ENCODE measurements around the gene KCNA2.
A peak's percentile ranks its signal among the peaks of the same experiment; 100 is the strongest.

The KCNA2 gene

GRCh38 chr1:110563089-110563488, 43.1 kb downstream of the KCNA2 start:
- no peak for ATAC-seq

DNA sequence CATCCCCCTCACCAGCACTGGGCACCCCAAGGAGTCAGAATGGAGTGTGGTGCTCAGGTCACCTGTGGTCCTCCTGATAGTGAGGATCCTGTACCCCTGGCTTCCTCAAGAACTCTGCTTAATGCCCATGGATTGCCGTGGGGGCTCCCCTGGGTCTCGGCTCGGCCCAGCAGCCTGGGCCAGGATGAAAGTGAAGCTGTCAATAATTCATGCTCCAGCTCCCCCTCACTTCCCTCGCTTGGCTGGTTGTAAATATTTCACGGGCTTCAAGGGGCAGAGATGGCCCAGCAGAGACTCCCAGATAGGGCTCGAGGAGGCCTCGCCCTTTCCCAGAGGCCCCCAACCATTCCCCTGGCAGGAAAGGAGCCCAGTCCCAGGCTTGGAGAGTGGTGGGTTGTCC, 44.6 kb downstream of the KCNA2 start:
- no peak for ATAC-seq

- ATAC-seq = no peak
These were observed 47.0 kb downstream of the KCNA2 start for GRCh38 chr1:110559157-110559556.

GRCh38 chr1:110557481-110557880, 48.7 kb downstream of the KCNA2 start:
- no peak for ATAC-seq

DNA sequence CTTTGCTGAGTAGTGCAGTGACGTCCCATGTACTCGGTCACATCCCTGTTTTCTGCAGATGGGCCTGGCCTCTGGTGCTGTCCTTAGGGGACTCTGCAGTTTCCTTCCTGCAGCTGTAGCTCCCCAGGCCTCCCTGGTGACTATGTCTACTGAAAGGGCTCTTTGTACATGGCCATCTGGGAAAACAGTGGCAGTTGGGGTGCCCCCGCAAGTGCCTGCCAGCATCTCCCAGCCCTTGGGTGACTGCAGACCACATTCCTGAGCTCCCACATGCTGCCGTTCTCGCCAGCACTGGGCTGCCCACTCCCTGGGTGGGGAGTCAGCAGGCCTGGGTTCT, 49.7 kb downstream of the KCNA2 start:
- no peak for ATAC-seq

DNA sequence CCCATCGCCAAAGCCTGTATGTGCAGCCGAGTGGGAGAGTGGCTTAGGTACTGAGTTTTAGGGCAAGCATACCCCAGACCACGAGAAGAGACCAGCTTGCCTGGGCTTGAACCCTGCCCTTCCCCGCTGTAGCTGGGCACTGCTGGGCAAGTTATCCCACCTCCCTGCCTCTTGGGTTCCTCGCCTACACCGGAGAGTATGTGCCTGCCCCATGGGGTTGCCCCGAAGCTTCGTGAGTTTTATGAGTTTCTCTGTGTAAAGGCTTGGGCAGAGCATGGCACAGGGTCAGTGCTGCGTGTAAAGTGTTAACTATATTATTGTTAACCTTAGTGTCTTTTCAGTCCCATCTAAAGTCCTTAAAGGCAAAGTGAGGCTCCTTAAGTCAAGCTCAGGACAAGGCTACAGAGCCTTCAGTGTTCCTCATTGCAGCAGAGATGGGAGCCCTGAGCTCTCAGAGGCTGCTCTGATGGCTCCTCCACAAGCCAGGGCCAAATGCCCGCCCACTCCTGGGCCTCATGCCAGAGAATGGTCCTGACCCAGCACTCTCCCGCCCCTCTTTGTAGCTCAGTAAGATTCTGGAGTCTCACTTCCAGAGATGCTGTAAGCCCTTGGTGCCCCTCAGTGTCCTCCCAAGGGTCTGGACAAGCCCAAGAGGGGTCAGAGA, 50.2 kb downstream of the KCNA2 start:
- ATAC-seq = peak in 1 of 2 donors; percentile 17

GRCh38 chr1:110554871-110555801, 51.0 kb downstream of the KCNA2 start:
- peak; percentile 75 to 77 for ATAC-seq

- no peak for ATAC-seq
These were observed 54.8 kb downstream of the KCNA2 start for GRCh38 chr1:110551278-110551809.

DNA sequence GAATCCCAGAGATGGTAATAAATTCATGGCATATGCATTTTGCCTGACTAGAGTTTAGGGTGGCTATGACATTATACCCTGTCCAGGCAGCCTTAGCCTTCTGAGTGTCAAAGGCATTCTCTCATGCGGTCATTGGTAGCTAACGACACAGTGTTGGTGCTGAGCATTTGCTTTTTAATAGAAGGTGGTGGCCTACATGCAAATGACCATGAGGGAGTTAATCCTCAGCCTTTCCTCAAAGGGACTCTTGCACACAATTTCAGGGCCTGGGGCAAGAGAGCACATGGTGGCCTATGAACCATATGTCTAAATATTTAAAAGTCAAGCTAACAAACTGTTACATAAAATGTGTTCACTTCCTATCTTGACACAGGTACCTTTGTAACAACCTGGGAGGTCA, 56.3 kb downstream of the KCNA2 start:
- no peak for ATAC-seq

DNA sequence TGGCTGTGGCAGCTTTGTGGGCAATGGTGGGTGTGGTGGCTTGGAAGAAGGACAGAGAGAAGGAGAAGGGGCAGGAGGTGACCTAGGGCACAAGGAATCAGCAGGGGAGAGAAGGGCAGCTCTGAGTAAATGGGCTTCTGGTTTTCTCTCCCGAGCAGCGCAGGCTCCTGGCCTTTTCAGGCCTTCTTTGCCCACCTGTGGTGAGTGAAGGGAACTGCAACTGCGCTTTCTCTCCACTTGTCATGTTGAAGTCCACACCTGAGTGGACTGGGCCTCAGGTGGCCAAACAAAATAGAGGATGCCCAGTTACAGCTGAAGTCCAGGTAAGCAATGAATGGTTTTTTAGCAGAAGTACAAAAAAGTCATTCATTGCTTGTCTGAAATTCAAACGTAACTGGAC, 57.8 kb downstream of the KCNA2 start:
- ATAC-seq = no peak

GRCh38 chr1:110547017-110547416, 59.1 kb downstream of the KCNA2 start:
- ATAC-seq = no peak

GRCh38 chr1:110545492-110545891, 60.7 kb downstream of the KCNA2 start:
- ATAC-seq = no peak

- no peak for ATAC-seq
These were observed 61.4 kb downstream of the KCNA2 start for GRCh38 chr1:110544753-110545152.
